ENCODE results near the gene HOXA13. TPM values are rescaled to one million over a fixed set of nuclear protein-coding genes. Genes with fewer than 3 reads are reported as not detected.
A peak's percentile ranks its signal among the peaks of the same experiment; 100 is the strongest.

The HOXA13 gene
- total RNA-seq, 1 donor from 2014 or later, result 14.5 TPM

GRCh38 chr7:27198871-27199801 is 755 bp downstream of the HOXA13 start:
- Histone ChIP-seq H3K36me3 (no peaks in the 10 kb centered on the region), H3K27ac (peak overlapping the region; percentile 99), H3K4me1 (peaks cover 29% of the 10 kb centered on the region), H3K4me3 (peak overlapping the region; percentile 88 to 91), H3K27me3 (peaks cover 11% of the 10 kb centered on the region), H3K9me3 (no peaks in the 10 kb centered on the region)
- peak in 1 of 2 donors; percentile 86 for DNase-seq (ENCODE audit: extremely low spot score in 2 of 2)
- intact Hi-C loops (cut with DNase I), result loop anchor here (10.0 kb wide), 1 partner anchor 576 kb away; no protein-coding TSS in a partner anchor
- peak in 1 of 2 donors; percentile 41 for TF ChIP-seq POLR2AphosphoS5 (IDR thresholded peaks at IDR 0.05; ENCODE audit: insufficient read depth in 1 of 2, low read depth in 1 of 2)
- no peak for TF ChIP-seq CTCF (IDR thresholded peaks at IDR 0.05)

GRCh38 chr7:27198138-27198841 is 1.6 kb downstream of the HOXA13 start:
- TF ChIP-seq POLR2AphosphoS5 (IDR thresholded peaks at IDR 0.05; ENCODE audit: insufficient read depth in 1 of 2, low read depth in 1 of 2), result peak in 1 of 2 donors; percentile 26
- no peak for TF ChIP-seq CTCF (IDR thresholded peaks at IDR 0.05)
- Histone ChIP-seq H3K4me1 (peaks cover 23% of the 10 kb centered on the region), H3K27ac (peak overlapping the region; percentile 99), H3K9me3 (no peaks in the 10 kb centered on the region), H3K27me3 (peaks cover 11% of the 10 kb centered on the region), H3K4me3 (peak overlapping the region; percentile 88 to 91), H3K36me3 (no peaks in the 10 kb centered on the region)
- DNase-seq (ENCODE audit: extremely low spot score in 2 of 2), result no peak
- intact Hi-C loops (cut with DNase I), result loop anchor here (10.0 kb wide), 1 partner anchor 577 kb away; no protein-coding TSS in a partner anchor

- intact Hi-C loops (cut with DNase I), result loop anchor here (10.0 kb wide), 1 partner anchor 577 kb away; no protein-coding TSS in a partner anchor
- Histone ChIP-seq H3K9me3 (no peaks in the 10 kb centered on the region), H3K36me3 (no peaks in the 10 kb centered on the region), H3K4me3 (peak overlapping the region; percentile 88 to 91), H3K4me1 (peaks cover 21% of the 10 kb centered on the region), H3K27ac (peak overlapping the region; percentile 99), H3K27me3 (peaks cover 11% of the 10 kb centered on the region)
- TF ChIP-seq CTCF (IDR thresholded peaks at IDR 0.05) (no peak), POLR2A (IDR thresholded peaks at IDR 0.05) (no peak), POLR2AphosphoS5 (IDR thresholded peaks at IDR 0.05; ENCODE audit: insufficient read depth in 1 of 2, low read depth in 1 of 2) (no peak)
- DNase-seq (ENCODE audit: extremely low spot score in 2 of 2), result no peak
These were observed 2.5 kb downstream of the HOXA13 start for GRCh38 chr7:27197137-27198042.

- no peak for DNase-seq (ENCODE audit: extremely low spot score in 2 of 2)
- intact Hi-C loops (cut with DNase I), result loop anchor here (10.0 kb wide), 1 partner anchor 578 kb away; no protein-coding TSS in a partner anchor
- Histone ChIP-seq H3K27me3 (peaks cover 11% of the 10 kb centered on the region), H3K9me3 (no peaks in the 10 kb centered on the region), H3K36me3 (no peaks in the 10 kb centered on the region), H3K4me1 (peaks cover 20% of the 10 kb centered on the region), H3K27ac (peak overlapping the region; percentile 99), H3K4me3 (peak overlapping the region; percentile 88 to 91)
- peak in 1 of 2 donors; percentile 55 for TF ChIP-seq POLR2AphosphoS5 (IDR thresholded peaks at IDR 0.05; ENCODE audit: insufficient read depth in 1 of 2, low read depth in 1 of 2)
- TF ChIP-seq CTCF (IDR thresholded peaks at IDR 0.05), result peak; percentile 48 to 82 (median 74)
- TF ChIP-seq POLR2A (IDR thresholded peaks at IDR 0.05), result no peak
These were observed 3.6 kb downstream of the HOXA13 start for GRCh38 chr7:27196287-27196767.

Measured in vagina (tissue), 2 donors.